Stomach (tissue), 4 donors: ENCODE data around the gene LRRC37A.
"Not testable (repeated sequence)": the region's sequence is repeated elsewhere in the genome, so short reads cannot be mapped to it uniquely, and the experiment has no call there.

Source experiments
- POLR2AphosphoS5 ChIP-seq, 3 donors: sonication (generic); formaldehyde crosslinking; IDR thresholded peaks; one replicate each; pipeline ENCODE4 v1.6.1; 2016; ENCODE audit warnings: antibody characterized with exemption in 3 of 3
- TF ChIP-seq, protein P1 (sequence below), 7 experiments: fragments of 450-650 bp in 4 of 7; fragments of 200-600 bp in 3 of 7; sonication (generic) in 3 of 7; IDR thresholded peaks; one replicate each; pipeline ENCODE4 v1.5.1; 2016 to 2019; ENCODE audit warnings: antibody characterized with exemption in 7 of 7, control low read depth in 2 of 7, mild to moderate bottlenecking in 1 of 7

DNA sequence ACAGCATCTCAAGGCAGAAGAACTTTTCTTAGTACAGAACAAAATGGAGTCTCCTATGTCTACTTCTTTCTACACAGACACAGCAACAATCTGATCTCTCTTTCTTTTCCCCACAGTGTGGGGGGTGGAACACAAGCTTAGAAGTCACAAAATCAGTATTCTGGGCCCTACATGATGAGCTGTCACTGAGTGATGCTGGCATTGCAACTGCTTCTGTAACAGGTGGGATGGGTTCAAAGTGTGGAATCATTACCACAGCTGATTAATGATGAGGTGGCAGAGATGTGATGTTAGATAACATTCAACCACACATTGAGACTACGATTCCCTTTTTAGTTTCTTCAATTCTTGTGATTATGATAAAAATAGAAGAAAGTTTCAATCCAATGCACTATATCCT is 10.5 kb upstream of the LRRC37A start:
- TF ChIP-seq, protein P1, sequence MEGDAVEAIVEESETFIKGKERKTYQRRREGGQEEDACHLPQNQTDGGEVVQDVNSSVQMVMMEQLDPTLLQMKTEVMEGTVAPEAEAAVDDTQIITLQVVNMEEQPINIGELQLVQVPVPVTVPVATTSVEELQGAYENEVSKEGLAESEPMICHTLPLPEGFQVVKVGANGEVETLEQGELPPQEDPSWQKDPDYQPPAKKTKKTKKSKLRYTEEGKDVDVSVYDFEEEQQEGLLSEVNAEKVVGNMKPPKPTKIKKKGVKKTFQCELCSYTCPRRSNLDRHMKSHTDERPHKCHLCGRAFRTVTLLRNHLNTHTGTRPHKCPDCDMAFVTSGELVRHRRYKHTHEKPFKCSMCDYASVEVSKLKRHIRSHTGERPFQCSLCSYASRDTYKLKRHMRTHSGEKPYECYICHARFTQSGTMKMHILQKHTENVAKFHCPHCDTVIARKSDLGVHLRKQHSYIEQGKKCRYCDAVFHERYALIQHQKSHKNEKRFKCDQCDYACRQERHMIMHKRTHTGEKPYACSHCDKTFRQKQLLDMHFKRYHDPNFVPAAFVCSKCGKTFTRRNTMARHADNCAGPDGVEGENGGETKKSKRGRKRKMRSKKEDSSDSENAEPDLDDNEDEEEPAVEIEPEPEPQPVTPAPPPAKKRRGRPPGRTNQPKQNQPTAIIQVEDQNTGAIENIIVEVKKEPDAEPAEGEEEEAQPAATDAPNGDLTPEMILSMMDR (IDR thresholded peaks at IDR 0.05) = not testable (repeated sequence)
- not testable (repeated sequence) for TF ChIP-seq POLR2AphosphoS5 (IDR thresholded peaks at IDR 0.05)
